ENCODE data around the gene HEBP1. TPM values are rescaled to one million over a fixed set of nuclear protein-coding genes. Genes with fewer than 3 reads are reported as not detected.

The HEBP1 gene
- total RNA-seq, 4 donors from 2014 or later: 68.5 to 196 (median 184) TPM

DNA sequence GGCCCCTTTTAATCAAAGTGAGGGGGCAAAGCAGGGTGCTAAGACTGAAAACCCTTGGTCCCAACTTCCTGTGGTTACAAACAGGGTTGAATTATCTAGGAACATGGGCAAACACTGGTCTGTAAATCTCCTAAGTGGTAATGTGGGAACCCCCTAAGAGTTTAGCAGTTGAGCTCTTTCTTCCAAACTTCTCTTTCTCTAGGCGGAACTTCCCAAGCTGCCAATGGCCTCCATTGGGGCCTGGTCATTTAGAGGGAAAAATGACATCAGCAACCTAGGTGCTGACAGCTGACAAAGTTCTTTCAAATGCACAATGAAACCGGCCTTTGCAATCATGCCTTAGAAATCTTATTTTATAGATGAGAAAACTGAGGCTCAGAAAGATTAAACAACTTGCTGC lies 17.7 kb downstream of the HEBP1 start:
- TF ChIP-seq CTCF (IDR thresholded peaks at IDR 0.05) (no peak), POLR2A (IDR thresholded peaks at IDR 0.05) (no peak)
- Histone ChIP-seq H3K4me1 (peaks cover 0 to 10% (median 0%) of the 10 kb centered on the region in 4 donors), H3K27me3 (no peaks in the 10 kb centered on the region), H3K27ac (no peak overlapping the region), H3K9me3 (no peaks in the 10 kb centered on the region), H3K4me3 (no peak overlapping the region), H3K36me3 (peaks cover 0 to 80% (median 3%) of the 10 kb centered on the region in 3 donors)
- no peak for DNase-seq

GRCh38 chr12:12979731-12980259 lies 20.3 kb downstream of the HEBP1 start:
- H3K4me3 ChIP-seq: no peak overlapping the region
- H3K27ac ChIP-seq: peak overlapping the region in 1 of 4 donors; percentile 46
- no peak for DNase-seq
- H3K36me3 ChIP-seq: peaks cover 0 to 78% (median 0%) of the 10 kb centered on the region in 3 donors
- no peaks in the 10 kb centered on the region for H3K27me3 ChIP-seq
- TF ChIP-seq POLR2A (IDR thresholded peaks at IDR 0.05): no peak
- TF ChIP-seq CTCF (IDR thresholded peaks at IDR 0.05): no peak
- no peaks in the 10 kb centered on the region for H3K9me3 ChIP-seq
- peaks cover 0 to 10% (median 0%) of the 10 kb centered on the region in 4 donors for H3K4me1 ChIP-seq

- TF ChIP-seq CTCF (IDR thresholded peaks at IDR 0.05): no peak
- TF ChIP-seq POLR2A (IDR thresholded peaks at IDR 0.05): no peak
- no peak overlapping the region for H3K4me3 ChIP-seq
- H3K4me1 ChIP-seq: peaks cover 0 to 10% (median 0%) of the 10 kb centered on the region in 4 donors
- H3K27ac ChIP-seq: peak overlapping the region in 1 of 4 donors; percentile 46
- H3K36me3 ChIP-seq: peaks cover 0 to 80% (median 0%) of the 10 kb centered on the region in 3 donors
- DNase-seq: no peak
- no peaks in the 10 kb centered on the region for H3K9me3 ChIP-seq
- no peaks in the 10 kb centered on the region for H3K27me3 ChIP-seq
Measured at GRCh38 chr12:12979126-12979525, 20.9 kb downstream of the HEBP1 start.

- no peaks in the 10 kb centered on the region for H3K9me3 ChIP-seq
- peaks cover 0 to 90% (median 0%) of the 10 kb centered on the region in 3 donors for H3K36me3 ChIP-seq
- H3K27ac ChIP-seq: peak overlapping the region in 1 of 4 donors; percentile 50
- TF ChIP-seq CTCF (IDR thresholded peaks at IDR 0.05) (no peak), POLR2A (IDR thresholded peaks at IDR 0.05) (no peak)
- H3K27me3 ChIP-seq: no peaks in the 10 kb centered on the region
- no peak for DNase-seq
- H3K4me3 ChIP-seq: no peak overlapping the region
- H3K4me1 ChIP-seq: peaks cover 0 to 6% (median 0%) of the 10 kb centered on the region in 4 donors
Measured at GRCh38 chr12:12977231-12977630, 22.8 kb downstream of the HEBP1 start.

- H3K36me3 ChIP-seq: peaks cover 0 to 88% (median 0%) of the 10 kb centered on the region in 3 donors
Measured at GRCh38 chr12:12976366-12976765, 23.7 kb downstream of the HEBP1 start.

More at GRCh38 chr12:12976366-12976765, 23.7 kb downstream of the HEBP1 start:
- H3K4me1 ChIP-seq: peaks cover 0 to 6% (median 0%) of the 10 kb centered on the region in 4 donors
- H3K27ac ChIP-seq: peak overlapping the region in 1 of 4 donors; percentile 50
- H3K9me3 ChIP-seq: no peaks in the 10 kb centered on the region
- H3K27me3 ChIP-seq: no peaks in the 10 kb centered on the region
- TF ChIP-seq CTCF (IDR thresholded peaks at IDR 0.05) (no peak), POLR2A (IDR thresholded peaks at IDR 0.05) (no peak)
- no peak for DNase-seq
- no peak overlapping the region for H3K4me3 ChIP-seq

All from Peyer's patch (tissue), 4 donors.